ENCODE data around the gene SLC22A8.

The SLC22A8 gene

DNA sequence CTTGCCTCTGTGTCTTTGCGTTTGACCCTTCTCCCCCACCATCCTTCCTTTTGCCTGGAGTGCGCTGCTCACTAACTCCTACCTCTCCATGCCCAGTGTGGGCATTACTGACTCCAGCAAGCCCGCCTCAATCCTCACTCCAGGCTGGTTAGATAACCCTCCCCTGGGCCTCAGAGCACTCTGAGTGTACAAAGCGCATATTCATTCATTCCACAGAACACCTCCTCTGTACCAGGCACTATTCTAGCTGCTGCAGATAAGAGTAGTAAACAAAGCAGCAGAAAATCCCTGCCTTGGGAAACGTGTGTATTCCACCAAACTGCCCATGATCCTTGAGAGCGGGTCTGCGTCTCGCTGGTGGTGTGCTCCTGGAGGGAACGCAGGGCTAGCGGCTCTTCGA, 3.2 kb downstream of the SLC22A8 start:
- no peak for DNase-seq (ENCODE audit: low read depth)
- H3K4me3 ChIP-seq (ENCODE audit: low read depth, low read length), result no peak overlapping the region
- no peak for TF ChIP-seq CTCF (IDR thresholded peaks at IDR 0.05; ENCODE audit: insufficient read depth, low read depth, low read length, missing control alignments)

GRCh38 chr11:63010934-63011439, 4.7 kb downstream of the SLC22A8 start:
- TF ChIP-seq CTCF (IDR thresholded peaks at IDR 0.05; ENCODE audit: insufficient read depth, low read depth, low read length, missing control alignments), result no peak
- DNase-seq (ENCODE audit: low read depth), result no peak
- no peak overlapping the region for H3K4me3 ChIP-seq (ENCODE audit: low read depth, low read length)

GRCh38 chr11:63007920-63008319, 7.7 kb downstream of the SLC22A8 start:
- no peak for DNase-seq (ENCODE audit: low read depth)
- H3K4me3 ChIP-seq (ENCODE audit: low read depth, low read length), result no peak overlapping the region
- TF ChIP-seq CTCF (IDR thresholded peaks at IDR 0.05; ENCODE audit: insufficient read depth, low read depth, low read length, missing control alignments), result no peak

DNA sequence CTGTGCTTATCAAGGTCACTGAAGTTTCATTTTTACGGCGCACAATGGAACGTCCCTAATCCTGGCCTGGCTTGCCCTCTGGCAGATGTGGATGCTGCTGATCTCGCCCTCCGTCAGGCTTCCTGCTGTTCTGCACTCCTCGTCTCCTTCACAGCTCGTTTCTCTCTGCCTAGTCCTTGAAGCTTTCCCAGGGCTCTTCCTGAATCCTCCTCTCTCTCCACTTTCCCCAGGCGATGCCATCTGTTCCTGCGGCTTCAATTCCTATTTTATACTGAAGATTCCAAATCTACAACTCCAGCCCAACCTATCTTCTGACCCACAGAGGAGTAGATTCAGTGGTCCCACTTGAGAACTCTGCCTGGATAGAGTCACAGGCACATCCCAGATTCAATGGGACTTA, 14.2 kb downstream of the SLC22A8 start:
- H3K4me3 ChIP-seq (ENCODE audit: low read depth, low read length), result no peak overlapping the region
- no peak for TF ChIP-seq CTCF (IDR thresholded peaks at IDR 0.05; ENCODE audit: insufficient read depth, low read depth, low read length, missing control alignments)
- no peak for DNase-seq (ENCODE audit: low read depth)

GRCh38 chr11:62999649-63000048, 16.0 kb downstream of the SLC22A8 start:
- TF ChIP-seq CTCF (IDR thresholded peaks at IDR 0.05; ENCODE audit: insufficient read depth, low read depth, low read length, missing control alignments), result no peak
- H3K4me3 ChIP-seq (ENCODE audit: low read depth, low read length), result no peak overlapping the region
- no peak for DNase-seq (ENCODE audit: low read depth)

- TF ChIP-seq CTCF (IDR thresholded peaks at IDR 0.05; ENCODE audit: insufficient read depth, low read depth, low read length, missing control alignments), result no peak
- H3K4me3 ChIP-seq (ENCODE audit: low read depth, low read length), result no peak overlapping the region
- DNase-seq (ENCODE audit: low read depth), result no peak
Observed at GRCh38 chr11:62999156-62999555, 16.5 kb downstream of the SLC22A8 start.

DNA sequence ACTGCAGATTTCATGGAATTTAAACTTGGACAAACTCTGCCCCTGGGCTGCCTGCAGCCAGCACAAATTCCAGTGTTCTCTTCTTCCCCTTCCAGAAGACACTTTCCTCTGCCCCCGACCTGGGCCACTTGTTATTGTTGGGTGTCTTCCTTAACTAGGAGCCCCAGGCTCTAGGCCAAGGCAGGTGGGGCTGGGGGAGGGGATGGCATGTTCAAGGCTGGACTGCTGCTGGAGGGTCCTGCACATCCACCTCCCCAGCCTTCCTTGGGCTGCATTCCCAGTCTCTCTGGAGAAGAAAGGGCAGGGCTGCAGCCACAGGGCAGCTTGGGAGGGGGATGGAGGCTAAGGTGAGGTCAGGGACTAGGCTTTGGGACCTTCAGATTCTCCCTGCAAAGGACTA, 19.4 kb downstream of the SLC22A8 start:
- TF ChIP-seq CTCF (IDR thresholded peaks at IDR 0.05; ENCODE audit: insufficient read depth, low read depth, low read length, missing control alignments), result no peak
- no peak overlapping the region for H3K4me3 ChIP-seq (ENCODE audit: low read depth, low read length)
- no peak for DNase-seq (ENCODE audit: low read depth)
